M059J (cell line): ENCODE measurements around the gene NRSN2. TPM values are rescaled to one million over a fixed set of nuclear protein-coding genes. Genes with fewer than 3 reads are reported as not detected.
"Not testable (repeated sequence)": the region's sequence is repeated elsewhere in the genome, so short reads cannot be mapped to it uniquely, and the experiment has no call there.

Experiments used
- DNase-seq: peaks from one replicate; pipeline ENCODE4 v3.0.0-alpha.2; 2012; ENCODE audit warnings: low read depth
- total RNA-seq: library from RNA; depleted of rRNA; stranded (reverse); fragments of >200 nt; shearing (Covaris generic); gene quantifications from 2 replicates; pipeline ENCODE4 v1.2.3, GENCODE V29; 2014

Gene NRSN2
- total RNA-seq, 1 experiment from 2014 or later: 149 TPM

- DNase-seq: peak; percentile 80
Measured at GRCh38 chr20:354298-354977, 7.5 kb downstream of the NRSN2 start.

- DNase-seq: not testable (repeated sequence)
Measured at GRCh38 chr20:356154-356553, 9.2 kb downstream of the NRSN2 start.

- DNase-seq: no peak
Measured at GRCh38 chr20:356745-357144, 9.8 kb downstream of the NRSN2 start.

- no peak for DNase-seq
Measured at GRCh38 chr20:358891-359555, 12.1 kb downstream of the NRSN2 start.

- DNase-seq: no peak
Measured at GRCh38 chr20:361561-361960, 14.7 kb downstream of the NRSN2 start.

- peak; percentile 99 for DNase-seq
Measured at GRCh38 chr20:362271-363254, 15.7 kb downstream of the NRSN2 start.

- DNase-seq: peak; percentile 75
Measured at GRCh38 chr20:363319-364078, 16.6 kb downstream of the NRSN2 start.

- peak; percentile 93 for DNase-seq
Measured at GRCh38 chr20:364905-365794, 18.2 kb downstream of the NRSN2 start.

GRCh38 chr20:366041-366718, 19.3 kb downstream of the NRSN2 start:
- no peak for DNase-seq

GRCh38 chr20:366719-367485, 20.0 kb downstream of the NRSN2 start:
- DNase-seq: no peak

- no peak for DNase-seq
Measured at GRCh38 chr20:367486-367887, 20.6 kb downstream of the NRSN2 start.

GRCh38 chr20:368915-369314, 22.0 kb downstream of the NRSN2 start:
- DNase-seq: no peak

- DNase-seq: peak; percentile 59
Measured at GRCh38 chr20:370151-370600, 23.3 kb downstream of the NRSN2 start.

- DNase-seq: no peak
Measured at GRCh38 chr20:370977-371754, 24.3 kb downstream of the NRSN2 start.

GRCh38 chr20:371755-372542, 25.0 kb downstream of the NRSN2 start:
- peak; percentile 95 for DNase-seq

GRCh38 chr20:372543-373082, 25.7 kb downstream of the NRSN2 start:
- not testable (repeated sequence) for DNase-seq
